A673 (cell line): ENCODE measurements around the gene KIAA1191. TPM values are rescaled to one million over a fixed set of nuclear protein-coding genes. Genes with fewer than 3 reads are reported as not detected.

ENCODE experiments used
- BruUV-seq: library from RNA; stranded (reverse); fragments of 400-500 nt; replicated peaks from 2 replicates; lab custom pipeline; 2021; lab: Mats Ljungman, UMichigan
- CTCF ChIA-PET: fragments of 300-600 bp; sonication (Branson Sonifier 250); formaldehyde crosslinking; loops from one replicate; lab custom pipeline; 2022; ENCODE audit warnings: antibody characterized with exemption; lab: Charles Lee
- POLR2A ChIA-PET: fragments of 300-600 bp; sonication (Branson Sonifier 250); formaldehyde crosslinking; loops from one replicate; lab custom pipeline; 2022; ENCODE audit warnings: antibody characterized with exemption; ENCODE audit not compliant: low non-redundant PET; lab: Charles Lee
- DNase-seq: peaks from one replicate; pipeline ENCODE4 v3.0.0-alpha.2; 2015; ENCODE audit warnings: low spot score
- H3K27ac ChIP-seq: fragments of 200-600 bp; sonication (generic); 2 replicates; pipeline ENCODE4 v1.5.1; 2016; ENCODE audit warnings: mixed run types, low read depth, mild to moderate bottlenecking, mixed read lengths, antibody characterized with exemption, low read length; ENCODE audit not compliant: poor library complexity, severe bottlenecking
- H3K27me3 ChIP-seq: fragments of 200-600 bp; sonication (generic); replicated peaks from 2 replicates; pipeline ENCODE4 v1.6.1; 2017; ENCODE audit warnings: mixed run types, low read depth, mild to moderate bottlenecking, mixed read lengths, antibody characterized with exemption, low read length; ENCODE audit not compliant: insufficient read depth, poor library complexity
- H3K36me3 ChIP-seq: fragments of 200-600 bp; sonication (generic); 2 replicates; pipeline ENCODE4 v1.6.1; 2016; ENCODE audit warnings: mixed run types, mild to moderate bottlenecking, mixed read lengths, antibody characterized with exemption, low read length; ENCODE audit not compliant: insufficient read depth, poor library complexity, severe bottlenecking
- H3K4me1 ChIP-seq: fragments of 200-600 bp; sonication (generic); 2 replicates; pipeline ENCODE4 v1.6.1; 2017; ENCODE audit warnings: mixed run types, mild to moderate bottlenecking, mixed read lengths, antibody characterized with exemption, low read length; ENCODE audit not compliant: insufficient read depth, poor library complexity, severe bottlenecking
- H3K4me3 ChIP-seq: fragments of 200-600 bp; sonication (generic); 2 replicates; pipeline ENCODE4 v1.5.1; 2016; ENCODE audit warnings: low read depth, mixed run types, mild to moderate bottlenecking, mixed read lengths, low read length; ENCODE audit not compliant: poor library complexity, severe bottlenecking
- H3K9me3 ChIP-seq: fragments of 200-600 bp; sonication (generic); 2 replicates; pipeline ENCODE4 v1.6.1; 2016; ENCODE audit warnings: mixed run types, low read depth, mild to moderate bottlenecking, mixed read lengths, antibody characterized with exemption, low read length; ENCODE audit not compliant: poor library complexity, severe bottlenecking
- CTCF ChIP-seq: fragments of 300-800, 200-600 bp; sonication (generic); conservative IDR thresholded peaks from 2 replicates; pipeline ENCODE4 v1.5.1; 2017; ENCODE audit warnings: low read depth, mild to moderate bottlenecking, antibody characterized with exemption, low read length, moderate library complexity, mixed read lengths
- EZH2 ChIP-seq: fragments of 200-600 bp; sonication (generic); IDR thresholded peaks from 2 replicates; pipeline ENCODE4 v1.6.1; 2017; ENCODE audit warnings: borderline replicate concordance, low read depth, mild to moderate bottlenecking, mixed read lengths, antibody characterized with exemption, low read length; ENCODE audit not compliant: poor library complexity, severe bottlenecking
- intact Hi-C: fragments of 100-400 bp; cut with micrococcal nuclease; formaldehyde crosslinking; loops from one replicate; pipeline ENCODE4 v1.10.0; 2022; ENCODE audit not compliant: unreplicated experiment
- total RNA-seq: library from RNA; stranded (reverse); gene quantifications from 2 replicates; pipeline ENCODE4 v1.2.3, GENCODE V29; 2021

KIAA1191 gene
- total RNA-seq, 1 experiment from 2014 or later: 99.3 TPM

GRCh38 chr5:176388444-176389134 lies 27.0 kb upstream of the KIAA1191 start, which contains the start of the genes HIGD2A and NOP16:
HIGD2A (plus strand) TSS chr5:176388751; CDS start chr5:176388820, 69 bp downstream.
NOP16 (minus strand) TSS chr5:176388598; CDS start chr5:176388539, 59 bp downstream.
- Histone ChIP-seq H3K36me3 (peaks cover 31% of the 10 kb centered on the region), H3K9me3 (no peaks in the 10 kb centered on the region), H3K4me1 (peaks cover 13% of the 10 kb centered on the region), H3K4me3 (peak within 1 kb of the TSS; percentile 95), H3K27ac (peak within 1 kb of the TSS; percentile 99), H3K27me3 (no peaks in the 10 kb centered on the region)
- ChIA-PET POLR2A (no interaction called here), CTCF (no interaction called here)
- peak; percentile 98 for DNase-seq
- no peak for TF ChIP-seq CTCF
- TF ChIP-seq EZH2: no peak
- intact Hi-C loops: loop anchor here (5.0 kb wide), 1 partner anchor 149 kb away; the partner anchor contains the start of gene RNF44
- no TSS peak for BruUV-seq

GRCh38 chr5:176388003-176388443 lies 26.5 kb upstream of the KIAA1191 start:
- Histone ChIP-seq H3K4me1 (peaks cover 13% of the 10 kb centered on the region), H3K27me3 (no peaks in the 10 kb centered on the region), H3K4me3 (peak overlapping the region; percentile 95), H3K9me3 (no peaks in the 10 kb centered on the region), H3K36me3 (peaks cover 37% of the 10 kb centered on the region), H3K27ac (peak overlapping the region; percentile 99)
- intact Hi-C loops: loop anchor here (5.0 kb wide), 1 partner anchor 149 kb away; the partner anchor contains the start of gene RNF44
- CTCF ChIA-PET: no interaction called here
- TSS peak; percentile 47 for BruUV-seq
- TF ChIP-seq CTCF (no peak), EZH2 (no peak)
- DNase-seq: peak; percentile 24
- POLR2A ChIA-PET: no interaction called here

- Histone ChIP-seq H3K4me1 (peaks cover 13% of the 10 kb centered on the region), H3K36me3 (peaks cover 43% of the 10 kb centered on the region), H3K27ac (peak overlapping the region; percentile 99), H3K4me3 (peak overlapping the region; percentile 95), H3K9me3 (no peaks in the 10 kb centered on the region), H3K27me3 (no peaks in the 10 kb centered on the region)
- POLR2A ChIA-PET: no interaction called here
- no TSS peak for BruUV-seq
- CTCF ChIA-PET: no interaction called here
- intact Hi-C loops: loop anchor here (5.0 kb wide), 1 partner anchor 150 kb away; the partner anchor contains the start of gene RNF44
- no peak for TF ChIP-seq EZH2
- TF ChIP-seq CTCF: no peak
- DNase-seq: no peak
Observed at GRCh38 chr5:176387384-176387925, 25.9 kb upstream of the KIAA1191 start.
